ENCODE results near the gene MICAL2. TPM values are rescaled to one million over a fixed set of nuclear protein-coding genes. Genes with fewer than 3 reads are reported as not detected.

The MICAL2 gene
- total RNA-seq, 2 donors from 2014 or later = 151 to 231 TPM

DNA sequence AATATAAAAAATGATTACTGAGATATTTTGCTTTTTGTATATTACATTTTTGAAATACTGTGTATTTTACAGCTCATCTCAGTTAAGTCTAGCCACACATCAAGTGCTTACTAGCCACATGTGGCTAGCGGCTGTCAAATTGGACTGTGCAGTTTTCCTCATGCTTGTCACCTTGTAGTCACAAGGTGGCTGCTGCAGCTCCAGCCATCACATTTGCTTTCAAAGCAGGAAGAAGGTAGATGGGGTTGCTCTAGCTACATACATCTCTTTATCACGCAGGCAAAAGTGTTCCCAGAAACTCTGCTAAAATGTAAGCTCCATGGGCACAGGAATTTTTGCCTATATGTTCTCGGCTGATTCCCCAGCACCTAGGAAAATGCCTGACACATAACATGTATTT, 61.5 kb downstream of the MICAL2 start:
- intact Hi-C loops (cut with DNase I) = no loop called here
- DNase-seq (ENCODE audit: low spot score) = no peak

DNA sequence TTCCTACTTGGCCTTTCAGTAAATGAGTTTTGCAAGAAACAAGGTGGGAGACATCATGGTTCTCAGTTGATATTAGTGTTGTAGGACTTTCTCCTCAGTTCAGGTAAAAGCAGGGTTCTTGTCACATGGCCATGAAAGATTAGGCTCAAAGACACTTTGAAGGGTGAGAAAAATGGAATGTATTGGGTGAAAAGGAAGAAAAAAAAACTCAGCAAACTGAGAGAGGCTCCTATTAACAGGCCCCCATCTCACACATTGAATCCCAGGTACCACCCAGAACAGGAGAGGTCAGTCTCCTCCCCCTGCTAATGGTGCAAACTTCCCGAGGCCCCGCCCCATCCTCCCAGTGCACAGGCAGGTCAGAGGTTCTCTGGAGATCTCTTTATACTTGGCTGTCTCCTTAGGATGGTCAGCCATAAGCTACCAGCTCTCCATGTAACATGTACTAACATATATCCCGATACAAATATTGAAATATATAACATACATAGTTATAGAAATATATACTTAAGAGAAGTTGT, 62.2 kb downstream of the MICAL2 start:
- intact Hi-C loops (cut with DNase I) = no loop called here
- no peak for DNase-seq (ENCODE audit: low spot score)

DNA sequence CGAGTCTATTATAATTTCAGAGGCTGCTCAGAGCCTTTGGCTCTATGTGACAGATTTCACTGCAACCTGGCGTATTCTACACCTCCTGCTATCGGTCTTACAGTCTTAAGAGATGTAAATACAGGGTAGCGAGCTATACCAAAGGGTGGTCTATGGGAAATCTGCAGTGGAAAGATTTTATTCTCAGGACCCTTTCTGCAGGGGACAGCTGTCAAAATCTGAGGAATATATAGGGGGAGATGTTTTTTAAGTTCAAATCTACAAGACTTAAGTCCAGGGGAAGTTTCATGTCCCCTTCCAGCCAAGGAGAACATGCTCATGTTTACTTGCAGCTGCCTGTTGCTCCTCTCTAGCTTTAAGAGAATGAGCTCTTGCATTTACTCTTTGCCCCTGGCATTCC, 62.7 kb downstream of the MICAL2 start:
- no peak for DNase-seq (ENCODE audit: low spot score)
- intact Hi-C loops (cut with DNase I) = no loop called here

DNA sequence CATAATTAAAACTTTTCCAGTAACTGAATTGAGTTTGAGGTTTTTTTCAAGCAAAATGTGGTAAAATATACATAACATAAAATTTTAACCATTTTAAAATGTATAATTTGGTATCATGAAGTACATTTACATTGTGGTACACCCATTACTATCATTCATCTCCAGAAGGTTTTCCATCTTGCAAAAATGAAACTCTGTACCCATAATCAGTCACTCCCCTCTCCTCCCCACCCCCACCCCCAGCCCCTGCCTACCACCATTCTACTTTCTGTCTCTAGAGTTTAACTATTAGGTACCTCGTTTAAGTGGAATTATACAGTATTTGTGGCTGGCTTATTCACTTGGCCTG, 63.7 kb downstream of the MICAL2 start:
- no peak for DNase-seq (ENCODE audit: low spot score)
- intact Hi-C loops (cut with DNase I) = no loop called here

DNA sequence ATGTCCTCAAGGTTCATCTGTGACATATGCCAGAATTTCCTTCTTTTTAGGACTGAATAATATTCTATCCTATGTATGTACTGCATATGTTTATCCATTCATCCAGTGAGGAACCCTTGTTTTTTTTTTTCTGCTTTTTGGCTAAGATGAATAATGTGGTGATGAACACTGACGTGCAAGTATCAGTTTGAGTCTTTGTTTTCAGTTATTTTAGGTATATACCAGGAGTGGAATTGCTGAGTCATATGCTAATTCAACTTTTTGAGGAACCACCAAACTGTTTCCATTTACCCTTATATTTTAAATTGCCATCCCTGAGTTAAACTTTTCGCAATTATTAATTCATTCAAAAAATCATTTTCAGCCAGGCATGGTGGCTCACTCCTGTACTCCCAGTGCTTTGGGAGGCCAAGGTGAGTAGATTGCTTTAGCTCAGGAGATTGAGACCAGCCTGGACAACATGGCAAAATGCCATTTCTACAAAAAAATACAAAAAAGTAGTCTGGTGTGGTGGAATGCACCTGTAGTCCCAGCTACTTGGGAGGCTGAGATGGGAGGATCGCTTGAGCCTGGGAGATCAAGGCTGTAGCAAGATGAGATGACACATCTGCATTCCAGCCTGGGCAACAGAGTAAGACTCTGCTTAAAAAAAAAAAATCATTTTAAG, 64.2 kb downstream of the MICAL2 start:
- intact Hi-C loops (cut with DNase I) = no loop called here

DNA sequence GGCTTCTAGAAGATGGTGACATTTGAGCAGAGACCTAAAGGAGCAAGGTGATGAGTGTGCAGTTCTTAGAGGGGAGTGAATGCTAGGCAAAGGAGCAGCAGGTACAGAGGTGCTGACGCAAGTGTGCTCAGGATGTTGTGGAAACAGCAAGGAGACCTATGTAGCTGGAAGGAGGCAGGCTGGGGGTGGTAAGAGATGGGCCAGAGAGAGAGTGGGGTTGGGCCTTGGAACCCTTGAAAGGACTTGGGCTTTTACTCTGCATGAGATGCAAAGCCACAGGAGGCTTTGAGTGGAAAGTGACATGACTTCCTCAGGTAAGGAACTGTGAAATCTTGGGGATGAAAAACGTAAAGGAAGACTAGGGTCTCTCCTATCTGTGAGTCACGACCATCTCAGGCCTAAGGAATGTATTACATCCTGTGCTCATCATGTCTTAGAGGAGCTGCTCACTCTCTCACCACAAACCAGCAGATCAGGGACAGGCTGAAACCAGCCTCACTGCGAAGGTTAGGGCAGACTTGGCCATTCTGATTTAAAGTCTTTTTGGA, 65.4 kb downstream of the MICAL2 start:
- intact Hi-C loops (cut with DNase I) = no loop called here
- DNase-seq (ENCODE audit: low spot score) = no peak

More for the DNA sequence above, 64.2 kb downstream of the MICAL2 start:
- no peak for DNase-seq (ENCODE audit: low spot score)

DNA sequence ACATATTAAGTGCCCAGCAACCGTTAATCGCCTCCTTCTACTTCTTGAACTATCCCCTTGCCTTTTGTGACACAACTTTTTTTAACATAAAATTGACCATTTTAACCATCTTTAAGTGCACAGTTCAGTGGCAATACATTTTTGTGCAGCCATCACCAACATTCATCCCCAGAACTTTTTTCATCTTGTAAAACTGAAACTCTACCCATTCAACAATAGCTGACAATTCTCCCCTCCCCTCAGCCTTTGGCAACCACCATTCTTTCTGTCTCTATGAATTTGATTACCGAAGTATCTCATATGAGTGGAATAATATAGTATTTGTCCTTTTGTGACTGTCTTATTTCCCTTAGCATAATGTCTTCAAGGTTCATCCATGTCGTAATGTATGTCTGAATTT, 66.0 kb downstream of the MICAL2 start:
- no peak for DNase-seq (ENCODE audit: low spot score)
- intact Hi-C loops (cut with DNase I) = no loop called here

DNA sequence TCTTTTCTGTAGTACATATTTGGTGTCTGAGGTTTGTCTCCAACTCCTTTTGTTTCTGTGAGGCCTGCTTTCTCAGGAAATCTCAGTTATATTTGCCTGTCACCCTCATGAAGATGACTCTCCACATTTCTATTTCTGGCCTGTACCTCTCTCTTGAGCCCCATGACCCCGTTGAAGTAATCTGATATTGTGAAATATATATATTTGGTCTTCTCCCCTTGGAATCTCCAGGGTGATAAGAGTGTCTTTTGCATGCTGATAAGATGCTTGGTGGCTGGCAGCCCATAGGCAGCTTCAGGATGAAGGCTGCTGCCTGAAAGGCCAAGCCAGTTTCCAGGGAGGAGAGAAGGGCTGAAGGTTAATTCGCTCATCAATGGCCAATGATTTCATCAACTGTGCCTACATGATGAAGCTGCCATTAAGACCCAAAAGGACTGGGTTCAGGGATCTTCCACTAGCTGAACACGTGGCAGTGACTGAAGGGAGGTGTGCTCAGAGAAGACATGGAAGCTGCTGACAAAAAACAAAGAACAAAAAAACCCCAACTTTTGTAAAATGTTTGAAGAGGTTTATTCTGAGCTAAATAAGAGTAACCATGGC, 67.4 kb downstream of the MICAL2 start:
- DNase-seq (ENCODE audit: low spot score) = no peak
- intact Hi-C loops (cut with DNase I) = no loop called here

DNA sequence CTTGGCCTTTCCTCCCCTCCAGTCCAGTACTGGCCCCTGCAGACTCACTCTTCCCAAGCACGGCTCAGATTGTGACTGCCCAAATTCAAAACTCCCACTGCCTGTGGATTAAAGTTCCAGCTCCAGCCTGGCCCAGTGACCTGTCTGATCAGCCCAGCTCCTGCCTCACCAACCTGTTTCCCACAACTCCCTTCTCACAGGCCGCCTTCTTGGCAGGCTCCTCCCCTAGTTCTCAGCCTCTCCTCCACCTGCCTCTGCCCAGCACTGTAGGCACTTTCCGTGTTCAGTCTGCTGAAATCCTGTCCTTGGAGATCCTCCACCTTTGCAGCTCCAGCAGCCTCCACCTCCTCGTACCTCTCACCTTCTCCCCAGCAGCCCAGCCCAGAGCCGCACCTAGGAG, 68.6 kb downstream of the MICAL2 start:
- intact Hi-C loops (cut with DNase I) = no loop called here
- DNase-seq (ENCODE audit: low spot score) = no peak

DNA sequence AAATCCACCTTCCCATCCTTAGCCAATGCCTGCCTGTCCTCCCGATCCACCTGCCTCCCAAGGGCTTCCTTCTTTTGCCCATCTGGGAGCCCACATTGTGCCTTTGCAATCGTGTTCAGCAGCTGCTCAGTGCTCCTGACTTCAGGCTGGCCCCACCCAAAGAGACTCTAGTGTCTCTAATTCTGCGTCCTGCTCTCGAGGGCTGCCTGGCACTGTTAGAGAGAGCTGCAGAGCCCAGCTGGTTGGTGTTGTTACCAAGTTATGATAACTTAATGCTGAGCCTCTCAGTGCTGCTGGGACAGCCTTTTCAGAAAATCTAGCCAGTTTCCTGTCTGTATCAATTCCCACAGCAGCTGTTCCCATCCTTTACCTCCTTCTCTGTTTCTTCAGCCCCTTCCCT, 69.1 kb downstream of the MICAL2 start:
- intact Hi-C loops (cut with DNase I) = no loop called here
- no peak for DNase-seq (ENCODE audit: low spot score)

DNA sequence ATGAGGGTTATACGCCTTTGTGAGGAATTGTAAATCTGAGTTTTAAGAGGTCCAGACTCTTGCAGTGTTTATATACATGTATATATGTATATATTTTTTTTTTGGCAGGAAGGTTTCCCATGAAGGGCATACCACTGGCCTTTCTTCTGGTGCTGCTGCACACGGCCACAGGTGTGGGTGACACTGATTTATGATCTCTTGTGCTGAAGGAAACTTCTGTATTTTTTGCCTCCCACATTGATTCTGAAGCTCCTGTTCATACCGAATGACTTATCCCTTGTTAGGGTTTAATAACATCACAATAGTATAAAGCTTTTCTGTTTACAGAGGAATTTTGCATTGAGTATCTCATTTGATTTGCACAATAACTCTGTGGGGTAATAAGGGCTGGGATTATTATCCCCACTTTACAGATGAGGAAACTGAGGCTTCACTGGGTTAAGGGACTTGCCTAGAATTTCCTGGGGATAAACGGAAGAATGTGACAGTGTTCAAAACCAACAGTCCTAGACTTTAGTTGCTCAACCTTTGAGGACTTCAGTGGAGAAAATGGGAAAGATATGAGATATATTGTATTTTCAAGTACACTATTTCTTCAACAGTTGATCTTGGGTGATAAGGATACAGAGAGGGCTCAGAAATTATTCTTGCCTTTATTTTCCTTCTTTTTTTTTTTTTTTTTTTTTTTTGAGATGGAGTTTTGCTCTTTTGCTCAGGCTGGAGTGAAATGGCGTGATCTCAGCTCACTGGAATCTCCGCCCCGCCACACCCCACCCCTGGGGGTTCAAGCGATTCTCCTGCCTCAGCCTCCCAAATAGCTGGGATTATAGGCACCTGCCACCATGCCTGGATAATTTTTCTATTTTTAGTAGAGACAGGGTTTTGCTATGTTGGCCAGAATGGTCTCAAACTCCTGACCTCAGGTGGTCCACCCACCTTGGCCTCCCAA, 70.1 kb downstream of the MICAL2 start:
- intact Hi-C loops (cut with DNase I) = no loop called here
- no peak for DNase-seq (ENCODE audit: low spot score)

DNA sequence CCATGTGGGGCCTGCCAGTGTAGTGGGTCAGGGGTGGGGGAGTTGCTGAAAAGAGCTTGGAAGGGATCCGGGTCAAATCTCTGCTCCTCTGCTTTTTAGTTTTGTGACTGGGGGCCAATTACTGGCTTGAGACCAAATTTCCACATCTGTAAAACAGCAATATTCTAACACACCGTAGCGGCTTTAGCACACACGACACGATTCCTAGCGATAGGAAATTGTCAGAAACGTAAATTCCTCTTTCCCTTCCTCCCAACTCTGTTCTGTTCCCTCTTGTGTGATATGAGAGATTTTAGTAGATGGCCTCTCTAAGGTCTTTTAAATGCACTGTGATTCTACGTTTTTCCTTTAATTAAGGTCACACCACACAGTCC, 71.9 kb downstream of the MICAL2 start:
- intact Hi-C loops (cut with DNase I) = no loop called here
- DNase-seq (ENCODE audit: low spot score) = no peak

DNA sequence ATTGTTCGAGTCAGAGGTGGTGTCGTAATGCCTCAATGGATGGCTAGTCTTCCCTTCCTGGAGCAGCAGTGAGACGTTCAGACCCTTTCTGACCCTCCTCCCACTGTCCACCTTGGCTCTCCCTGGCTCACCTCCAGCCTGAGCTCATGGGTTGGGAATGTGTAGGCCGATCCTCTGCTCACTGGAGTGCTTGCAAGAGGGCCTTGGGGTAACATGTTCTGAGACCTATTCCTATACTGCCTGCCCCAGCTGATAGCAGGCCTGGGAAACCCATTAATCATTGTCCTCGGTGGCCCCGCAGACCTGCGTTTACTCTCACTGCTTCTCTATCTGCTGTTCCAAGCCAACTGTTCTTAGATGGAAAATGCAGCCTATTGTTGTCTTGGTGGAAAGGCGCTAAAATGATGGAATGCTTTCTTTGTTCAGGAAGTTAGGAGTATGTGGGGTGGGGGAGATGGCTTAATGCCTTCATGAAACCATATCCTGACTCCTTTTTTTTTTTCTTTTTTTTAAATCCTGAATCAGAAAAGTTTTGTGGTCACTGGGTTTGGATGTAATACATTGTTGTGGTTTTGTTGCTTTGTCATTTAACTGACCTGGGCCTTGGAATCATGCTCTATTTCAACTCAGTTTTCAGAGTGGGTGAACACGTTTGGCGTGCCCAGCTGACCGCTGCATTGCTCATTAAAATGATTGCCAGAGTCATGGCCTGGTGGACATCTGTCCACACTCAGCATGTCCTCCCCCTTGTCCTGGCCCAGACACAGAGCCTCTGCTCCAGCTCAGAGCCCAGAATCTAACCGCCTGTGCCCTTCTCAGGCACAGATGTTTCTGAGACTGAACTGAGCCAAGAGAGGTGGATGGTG, 72.5 kb downstream of the MICAL2 start:
- DNase-seq (ENCODE audit: low spot score) = no peak
- intact Hi-C loops (cut with DNase I) = no loop called here

DNA sequence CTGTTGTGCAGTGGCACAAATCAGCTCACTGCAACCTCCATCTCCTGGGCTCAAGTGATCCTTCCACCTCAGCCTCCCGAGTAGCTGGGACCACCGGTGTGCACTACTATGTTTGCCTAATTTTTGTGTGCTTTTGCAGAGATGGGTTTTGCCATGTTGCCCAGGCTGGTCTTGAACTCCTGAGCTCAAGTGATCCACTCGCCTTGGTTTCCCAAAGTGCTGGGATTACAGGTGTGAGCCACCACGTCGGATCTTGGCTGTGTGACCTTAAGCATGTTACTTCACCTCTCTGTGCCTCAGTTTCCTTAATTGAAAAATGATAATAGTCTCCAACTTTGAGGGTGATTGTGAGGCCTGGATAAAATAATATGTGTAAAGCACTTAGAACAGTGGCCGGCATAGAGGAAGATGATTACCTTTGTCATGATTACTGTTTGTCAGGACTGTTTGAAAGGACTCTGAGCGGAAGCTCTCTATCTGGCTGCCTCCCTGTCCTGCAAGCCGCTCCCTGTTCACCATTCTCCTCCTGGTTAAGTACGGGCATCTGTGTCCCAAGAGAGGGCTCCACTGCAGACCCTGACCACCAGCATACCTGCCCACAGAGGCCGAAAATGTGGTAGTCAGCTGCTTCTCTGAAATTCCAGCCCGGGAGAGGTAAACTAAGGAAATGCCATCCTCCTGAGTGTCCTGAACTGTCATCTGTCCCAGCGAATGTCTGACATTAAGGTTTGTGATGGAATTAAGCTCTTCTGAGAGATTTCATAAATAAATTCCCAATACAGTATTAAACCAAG, 73.6 kb downstream of the MICAL2 start:
- no peak for DNase-seq (ENCODE audit: low spot score)
- intact Hi-C loops (cut with DNase I) = no loop called here

DNA sequence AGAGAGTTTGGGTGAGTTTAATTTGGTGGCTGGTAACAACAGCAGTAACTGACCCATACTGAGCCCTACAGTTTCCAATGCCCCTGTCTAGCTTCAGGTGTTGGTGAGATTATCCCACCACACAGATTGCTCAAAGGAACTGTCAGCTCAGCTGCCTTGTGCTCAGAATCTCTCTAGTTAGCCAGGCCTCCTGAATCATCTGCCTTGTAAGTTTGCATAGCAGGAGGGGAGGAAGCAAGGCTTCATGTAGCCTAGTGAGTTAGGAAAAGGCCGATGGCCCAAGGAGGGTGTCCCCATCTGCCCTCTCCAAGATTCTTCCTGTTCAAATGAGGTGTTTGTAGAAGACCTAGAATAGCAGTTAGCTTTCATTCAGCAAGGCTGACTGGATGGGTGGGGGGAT, 74.3 kb downstream of the MICAL2 start:
- intact Hi-C loops (cut with DNase I) = no loop called here
- DNase-seq (ENCODE audit: low spot score) = no peak

DNA sequence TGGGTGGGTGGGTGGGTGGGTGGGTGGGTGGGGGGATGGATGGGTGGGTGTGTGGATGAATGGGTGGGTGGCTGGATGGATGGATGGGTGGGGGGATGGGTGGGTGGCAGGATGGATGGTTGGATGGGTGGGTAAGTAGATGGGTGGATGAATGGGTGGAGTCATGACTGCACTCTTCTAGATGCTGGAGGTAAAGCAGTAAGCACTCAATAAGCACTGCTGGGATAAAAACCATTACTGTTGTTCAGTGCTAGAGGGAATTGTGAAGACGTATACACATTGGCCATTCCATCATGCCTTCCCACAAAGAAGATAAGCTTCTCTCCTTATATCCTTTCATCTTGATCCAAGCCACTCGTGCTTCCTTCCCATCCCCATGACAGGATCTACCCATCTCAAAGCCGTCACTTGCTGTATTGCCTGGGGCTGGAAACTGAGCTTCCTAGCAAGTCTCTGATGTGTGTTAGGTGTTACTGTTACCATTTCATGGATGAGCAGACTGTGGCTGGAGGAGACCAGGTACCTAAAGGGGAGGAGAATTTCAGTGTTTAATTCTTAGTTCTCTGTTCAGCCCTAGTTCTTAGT, 74.8 kb downstream of the MICAL2 start:
- no peak for DNase-seq (ENCODE audit: low spot score)
- intact Hi-C loops (cut with DNase I) = no loop called here

DNA sequence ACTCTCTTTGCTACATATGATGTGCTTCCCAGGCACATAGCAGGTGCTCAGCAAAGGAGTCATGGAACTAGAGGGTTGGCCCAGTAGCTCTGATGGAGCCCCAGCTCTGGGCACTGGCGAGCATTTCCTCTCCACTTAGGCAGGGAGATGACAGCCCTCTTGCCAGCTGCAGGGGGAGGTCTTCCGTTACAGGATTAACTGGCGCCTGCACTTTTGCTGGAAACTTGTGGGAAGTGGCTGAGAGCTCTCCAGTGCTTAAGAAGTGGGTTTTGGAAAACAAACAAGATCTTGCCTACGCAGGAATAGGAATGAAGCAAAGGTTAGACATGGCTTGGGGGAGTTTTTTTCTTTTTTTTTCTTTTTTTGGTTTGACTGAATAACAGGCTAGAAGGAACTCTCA, 75.5 kb downstream of the MICAL2 start:
- no peak for DNase-seq (ENCODE audit: low spot score)
- intact Hi-C loops (cut with DNase I) = no loop called here

DNA sequence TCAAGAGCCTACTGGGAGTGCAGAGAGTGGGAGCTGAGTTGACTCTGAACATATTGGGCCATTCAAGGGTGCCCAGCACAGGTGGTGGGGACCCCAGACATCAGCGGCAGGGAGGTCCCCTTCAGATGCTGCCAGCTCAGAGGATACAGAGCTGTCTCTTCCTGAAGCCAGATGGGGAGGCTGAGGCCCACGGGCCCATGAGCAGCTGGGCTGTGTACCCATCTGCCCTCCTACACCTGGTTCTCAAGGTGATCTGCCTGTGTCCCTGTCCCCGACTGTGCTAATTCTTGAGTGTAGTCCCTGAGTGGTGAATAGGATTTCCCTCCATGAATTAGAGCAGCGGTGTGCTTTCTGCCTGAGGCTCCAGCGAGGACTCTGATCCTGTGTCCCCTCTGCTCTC, 76.3 kb downstream of the MICAL2 start:
- DNase-seq (ENCODE audit: low spot score) = no peak
- intact Hi-C loops (cut with DNase I) = no loop called here

Measured in posterior vena cava (tissue), 2 donors.